NCI-H187 (cell line): ENCODE data around the gene ORAI2.
"Not testable (repeated sequence)": the region's sequence is repeated elsewhere in the genome, so short reads cannot be mapped to it uniquely, and the experiment has no call there.

ENCODE experiments used
- DNase-seq, 2 experiments: peaks; one replicate each; lab custom pipeline; 2025; lab: John Stamatoyannopoulos, UW

The ORAI2 gene

GRCh38 chr7:102446387-102447156, 13.2 kb downstream of the ORAI2 start:
- DNase-seq: no peak

- no peak for DNase-seq
These were observed 13.9 kb downstream of the ORAI2 start for GRCh38 chr7:102447311-102447710.

- no peak for DNase-seq
These were observed 15.8 kb downstream of the ORAI2 start for GRCh38 chr7:102449136-102449535.

GRCh38 chr7:102450242-102450641, 16.9 kb downstream of the ORAI2 start:
- DNase-seq: no peak

- no peak for DNase-seq
These were observed 18.1 kb downstream of the ORAI2 start for GRCh38 chr7:102451371-102452054.

GRCh38 chr7:102452451-102452850, 19.1 kb downstream of the ORAI2 start:
- no peak for DNase-seq

- peak; percentile 25 to 40 for DNase-seq
These were observed 19.9 kb downstream of the ORAI2 start for GRCh38 chr7:102453319-102453718.

GRCh38 chr7:102454468-102454867, 21.1 kb downstream of the ORAI2 start:
- DNase-seq: no peak

GRCh38 chr7:102454932-102455331, 21.6 kb downstream of the ORAI2 start:
- DNase-seq: not testable (repeated sequence)

GRCh38 chr7:102455596-102455995, 22.2 kb downstream of the ORAI2 start:
- no peak for DNase-seq

GRCh38 chr7:102456327-102456726, 23.0 kb downstream of the ORAI2 start:
- no peak for DNase-seq

- DNase-seq: no peak
These were observed 24.1 kb downstream of the ORAI2 start for GRCh38 chr7:102457352-102457924.

- no peak for DNase-seq
These were observed 26.0 kb downstream of the ORAI2 start for GRCh38 chr7:102459221-102459844.

- DNase-seq: no peak
These were observed 27.1 kb downstream of the ORAI2 start for GRCh38 chr7:102460467-102460866.

- no peak for DNase-seq
These were observed 30.6 kb downstream of the ORAI2 start for GRCh38 chr7:102463841-102464576.

GRCh38 chr7:102464577-102465280, 31.4 kb downstream of the ORAI2 start, which contains the start of the genes ALKBH4 and LRWD1:
Gene ALKBH4 (minus strand): TSS chr7:102464863. CDS start chr7:102464836, 27 bp downstream.
Gene LRWD1 (plus strand): TSS chr7:102464984. CDS start chr7:102465081, 97 bp downstream.
- DNase-seq: peak; percentile 92 to 93

- no peak for DNase-seq
These were observed 32.7 kb downstream of the ORAI2 start for GRCh38 chr7:102466097-102466496.

- no peak for DNase-seq
These were observed 34.5 kb downstream of the ORAI2 start for GRCh38 chr7:102467581-102468477.

- DNase-seq: no peak
These were observed 35.3 kb downstream of the ORAI2 start for GRCh38 chr7:102468478-102469350.
